MM.1S (cell line): ENCODE results near the gene TMEM116.

ENCODE experiments used
- EZH2 ChIP-seq: fragments of 300-600 bp; sonication (generic); optimal IDR thresholded peaks from 2 replicates; pipeline ENCODE3; 2017; ENCODE audit warnings: low read depth, mild to moderate bottlenecking, antibody characterized with exemption, low read length, mixed read lengths
- TF ChIP-seq, protein P1 (sequence below): fragments of 300-600 bp; sonication (generic); IDR thresholded peaks from 2 replicates; pipeline ENCODE4 v1.5.1; 2016; ENCODE audit warnings: antibody characterized with exemption, low read length, mixed read lengths

DNA sequence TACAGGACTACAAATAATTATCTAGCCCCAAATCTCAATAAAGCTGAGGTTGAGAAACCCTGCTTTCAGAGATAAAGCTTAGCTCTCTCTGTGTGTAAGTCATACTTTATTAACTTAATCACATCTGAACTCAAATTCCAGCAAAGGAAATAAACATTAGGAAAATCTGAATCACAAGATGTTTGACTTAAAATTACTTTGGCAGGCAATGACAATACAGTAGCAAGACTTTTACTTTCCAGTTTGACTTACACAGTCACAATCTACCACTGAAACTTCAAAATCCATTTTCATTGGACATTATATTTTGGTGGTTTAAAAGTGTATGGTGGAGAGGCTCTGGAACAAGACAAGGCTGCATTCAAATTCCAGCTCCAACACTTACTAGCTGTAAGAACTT, 11.4 kb downstream of the TMEM116 start:
- TF ChIP-seq EZH2 = no peak
- TF ChIP-seq, protein P1, sequence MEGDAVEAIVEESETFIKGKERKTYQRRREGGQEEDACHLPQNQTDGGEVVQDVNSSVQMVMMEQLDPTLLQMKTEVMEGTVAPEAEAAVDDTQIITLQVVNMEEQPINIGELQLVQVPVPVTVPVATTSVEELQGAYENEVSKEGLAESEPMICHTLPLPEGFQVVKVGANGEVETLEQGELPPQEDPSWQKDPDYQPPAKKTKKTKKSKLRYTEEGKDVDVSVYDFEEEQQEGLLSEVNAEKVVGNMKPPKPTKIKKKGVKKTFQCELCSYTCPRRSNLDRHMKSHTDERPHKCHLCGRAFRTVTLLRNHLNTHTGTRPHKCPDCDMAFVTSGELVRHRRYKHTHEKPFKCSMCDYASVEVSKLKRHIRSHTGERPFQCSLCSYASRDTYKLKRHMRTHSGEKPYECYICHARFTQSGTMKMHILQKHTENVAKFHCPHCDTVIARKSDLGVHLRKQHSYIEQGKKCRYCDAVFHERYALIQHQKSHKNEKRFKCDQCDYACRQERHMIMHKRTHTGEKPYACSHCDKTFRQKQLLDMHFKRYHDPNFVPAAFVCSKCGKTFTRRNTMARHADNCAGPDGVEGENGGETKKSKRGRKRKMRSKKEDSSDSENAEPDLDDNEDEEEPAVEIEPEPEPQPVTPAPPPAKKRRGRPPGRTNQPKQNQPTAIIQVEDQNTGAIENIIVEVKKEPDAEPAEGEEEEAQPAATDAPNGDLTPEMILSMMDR = no peak
